OCI-LY3 (cell line): Measurements from ENCODE around the gene IQCE.

Experiments used
- EZH2phosphoT487 ChIP-seq: fragments of 200-600 bp; shearing (Covaris generic); IDR thresholded peaks from 2 replicates; pipeline ENCODE4 v1.6.1; 2018; ENCODE audit warnings: antibody characterized with exemption, mixed run types, low read depth
- TF ChIP-seq, protein P1 (sequence below): fragments of 200-600, 300-600 bp; sonication (generic); IDR thresholded peaks from 2 replicates; pipeline ENCODE4 v1.5.1; 2014; ENCODE audit warnings: antibody characterized with exemption, low read length, low read depth

DNA sequence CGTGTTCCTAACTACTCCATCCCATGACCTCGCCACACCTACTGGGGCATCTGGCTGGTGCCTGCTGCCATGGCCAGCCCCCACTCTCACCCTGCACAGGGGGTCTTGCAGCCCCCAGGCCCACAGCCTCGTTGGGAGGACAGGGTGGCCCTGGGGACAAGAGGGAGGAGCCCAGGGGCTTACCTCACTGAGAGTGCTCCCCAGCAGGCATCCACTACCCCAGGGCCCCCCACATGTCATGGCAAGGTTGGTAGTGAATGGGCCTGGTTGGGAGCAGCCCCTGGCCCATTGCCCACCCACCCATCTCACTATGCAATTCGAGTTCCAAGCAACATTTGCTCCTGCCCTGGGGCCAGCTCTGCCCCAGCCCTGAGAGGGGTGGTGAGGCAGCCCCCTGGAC lies 105.2 kb downstream of the IQCE start:
- TF ChIP-seq EZH2phosphoT487: no peak
- TF ChIP-seq, protein P1, sequence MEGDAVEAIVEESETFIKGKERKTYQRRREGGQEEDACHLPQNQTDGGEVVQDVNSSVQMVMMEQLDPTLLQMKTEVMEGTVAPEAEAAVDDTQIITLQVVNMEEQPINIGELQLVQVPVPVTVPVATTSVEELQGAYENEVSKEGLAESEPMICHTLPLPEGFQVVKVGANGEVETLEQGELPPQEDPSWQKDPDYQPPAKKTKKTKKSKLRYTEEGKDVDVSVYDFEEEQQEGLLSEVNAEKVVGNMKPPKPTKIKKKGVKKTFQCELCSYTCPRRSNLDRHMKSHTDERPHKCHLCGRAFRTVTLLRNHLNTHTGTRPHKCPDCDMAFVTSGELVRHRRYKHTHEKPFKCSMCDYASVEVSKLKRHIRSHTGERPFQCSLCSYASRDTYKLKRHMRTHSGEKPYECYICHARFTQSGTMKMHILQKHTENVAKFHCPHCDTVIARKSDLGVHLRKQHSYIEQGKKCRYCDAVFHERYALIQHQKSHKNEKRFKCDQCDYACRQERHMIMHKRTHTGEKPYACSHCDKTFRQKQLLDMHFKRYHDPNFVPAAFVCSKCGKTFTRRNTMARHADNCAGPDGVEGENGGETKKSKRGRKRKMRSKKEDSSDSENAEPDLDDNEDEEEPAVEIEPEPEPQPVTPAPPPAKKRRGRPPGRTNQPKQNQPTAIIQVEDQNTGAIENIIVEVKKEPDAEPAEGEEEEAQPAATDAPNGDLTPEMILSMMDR: no peak
